CD4-positive, alpha-beta T cell (primary cell): ENCODE data around the gene ZNF79. TPM values are rescaled to one million over a fixed set of nuclear protein-coding genes. Genes with fewer than 3 reads are reported as not detected.
"Not testable (repeated sequence)": the region's sequence is repeated elsewhere in the genome, so short reads cannot be mapped to it uniquely, and the experiment has no call there.

ENCODE experiments used
- ATAC-seq: fragments of 200-7000 bp; cut with Tn5 transposase; one replicate; pipeline ENCODE4 v1.10.0; 2022; ENCODE audit warnings: mild to moderate bottlenecking; ENCODE audit not compliant: poor library complexity
- CTCF ChIA-PET: fragments of 350-600 bp; sonication (Branson Sonifier 250); formaldehyde crosslinking; loops from one replicate; lab custom pipeline; 2021; ENCODE audit warnings: antibody characterized with exemption, inconsistent platforms; lab: Charles Lee
- POLR2A ChIA-PET: fragments of 350-600 bp; sonication (Branson Sonifier 250); formaldehyde crosslinking; loops from one replicate; lab custom pipeline; 2021; ENCODE audit warnings: antibody characterized with exemption, inconsistent platforms; lab: Charles Lee
- DNase-seq, 14 experiments: peaks; one replicate each; pipeline ENCODE4 v3.0.0-alpha.2; 2013 to 2020; ENCODE audit warnings: mixed read lengths in 2 of 14
- H3K27ac ChIP-seq, 2 donors: one replicate each; pipeline versions ENCODE4 v1.5.1 to v1.7.0; 2013; ENCODE audit warnings: low read length in 2 of 2, low read depth in 1 of 2, mild to moderate bottlenecking in 1 of 2
- H3K27me3 ChIP-seq, 2 experiments: 1 replicate in 1 of 2; 2 replicates in 1 of 2; pipeline versions ENCODE4 v1.6.1 to v1.7.0; 2013; ENCODE audit warnings: low read length in 2 of 2, control low read depth in 1 of 2, mild to moderate bottlenecking in 1 of 2, moderate library complexity in 1 of 2; ENCODE audit not compliant: insufficient read depth in 2 of 2, control insufficient read depth in 1 of 2
- H3K36me3 ChIP-seq: one replicate; pipeline ENCODE4 v1.6.1; 2013; ENCODE audit warnings: low read length, control low read depth; ENCODE audit not compliant: insufficient read depth
- H3K4me1 ChIP-seq: one replicate; pipeline ENCODE4 v1.6.1; 2013; ENCODE audit warnings: low read length, control low read depth; ENCODE audit not compliant: insufficient read depth
- H3K4me3 ChIP-seq: one replicate; pipeline ENCODE4 v1.5.1; 2013; ENCODE audit warnings: mild to moderate bottlenecking, low read length, moderate library complexity
- H3K9me3 ChIP-seq, 2 experiments: 1 replicate in 1 of 2; 2 replicates in 1 of 2; pipeline versions ENCODE4 v1.6.1 to v1.7.0; 2013; ENCODE audit warnings: low read length in 2 of 2, mild to moderate bottlenecking in 2 of 2, control low read depth in 1 of 2, moderate library complexity in 1 of 2; ENCODE audit not compliant: control insufficient read depth in 1 of 2, insufficient read depth in 1 of 2
- H3K27ac Mint-ChIP-seq: one replicate; pipeline ENCODE4 v1.8.0; 2020; ENCODE audit warnings: mixed read lengths
- H3K27me3 Mint-ChIP-seq: one replicate; pipeline ENCODE4 v1.8.0; 2021; ENCODE audit warnings: mixed read lengths
- H3K36me3 Mint-ChIP-seq: one replicate; pipeline ENCODE4 v1.8.0; 2021; ENCODE audit warnings: low read depth, mixed read lengths
- H3K4me1 Mint-ChIP-seq: one replicate; pipeline ENCODE4 v1.8.0; 2021; ENCODE audit warnings: low read depth, mixed read lengths
- H3K4me3 Mint-ChIP-seq: one replicate; pipeline ENCODE4 v1.8.0; 2020; ENCODE audit warnings: mild to moderate bottlenecking, mixed read lengths
- H3K9me3 Mint-ChIP-seq: one replicate; pipeline ENCODE4 v1.8.0; 2020; ENCODE audit warnings: mixed read lengths
- intact Hi-C, 2 experiments: fragments of 100-400 bp; cut with DNase I in 1 of 2; cut with micrococcal nuclease in 1 of 2; formaldehyde crosslinking; loops; one replicate each; pipeline versions ENCODE4 v1.15.1 to v1.9.0; 2023 to 2025; cut with DNase I, micrococcal nuclease
- total RNA-seq, 174 experiments: library from RNA in 2 of 174; stranded (reverse) in 2 of 174; gene quantifications; one replicate each; pipeline ENCODE4 v1.2.3 and lab custom pipeline; 2021 to 2026
- TF ChIP-seq, protein P1 (sequence below): fragments of 200-600 bp; IDR thresholded peaks from one replicate; pipeline ENCODE4 v1.8.0; 2022; ENCODE audit warnings: antibody characterized with exemption, mild to moderate bottlenecking

Gene ZNF79
- total RNA-seq, 2 experiments from 2014 or later: 4.3 to 4.9 TPM

DNA sequence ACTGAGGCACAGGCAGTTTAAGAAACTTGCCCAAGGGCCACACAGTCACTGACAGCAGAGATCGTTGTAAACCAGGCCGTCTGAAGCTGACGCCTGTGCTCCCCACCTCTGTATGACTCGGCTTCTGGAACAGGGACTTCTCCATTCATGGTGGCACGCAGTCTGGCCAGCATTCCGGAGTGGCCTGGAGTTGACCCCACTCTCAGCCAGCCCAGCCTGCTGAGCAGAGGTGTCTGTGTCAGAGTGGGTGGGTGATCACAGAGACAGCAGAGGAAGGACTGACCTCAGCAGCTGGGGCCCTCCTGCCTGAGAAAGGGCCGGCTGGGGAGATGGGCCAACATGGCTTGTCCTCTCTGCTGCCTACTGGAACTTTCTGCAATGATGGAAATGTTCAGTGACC lies 39.7 kb downstream of the ZNF79 start:
- ChIA-PET CTCF (no interaction called here), POLR2A (no interaction called here)
- TF ChIP-seq, protein P1, sequence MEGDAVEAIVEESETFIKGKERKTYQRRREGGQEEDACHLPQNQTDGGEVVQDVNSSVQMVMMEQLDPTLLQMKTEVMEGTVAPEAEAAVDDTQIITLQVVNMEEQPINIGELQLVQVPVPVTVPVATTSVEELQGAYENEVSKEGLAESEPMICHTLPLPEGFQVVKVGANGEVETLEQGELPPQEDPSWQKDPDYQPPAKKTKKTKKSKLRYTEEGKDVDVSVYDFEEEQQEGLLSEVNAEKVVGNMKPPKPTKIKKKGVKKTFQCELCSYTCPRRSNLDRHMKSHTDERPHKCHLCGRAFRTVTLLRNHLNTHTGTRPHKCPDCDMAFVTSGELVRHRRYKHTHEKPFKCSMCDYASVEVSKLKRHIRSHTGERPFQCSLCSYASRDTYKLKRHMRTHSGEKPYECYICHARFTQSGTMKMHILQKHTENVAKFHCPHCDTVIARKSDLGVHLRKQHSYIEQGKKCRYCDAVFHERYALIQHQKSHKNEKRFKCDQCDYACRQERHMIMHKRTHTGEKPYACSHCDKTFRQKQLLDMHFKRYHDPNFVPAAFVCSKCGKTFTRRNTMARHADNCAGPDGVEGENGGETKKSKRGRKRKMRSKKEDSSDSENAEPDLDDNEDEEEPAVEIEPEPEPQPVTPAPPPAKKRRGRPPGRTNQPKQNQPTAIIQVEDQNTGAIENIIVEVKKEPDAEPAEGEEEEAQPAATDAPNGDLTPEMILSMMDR: no peak
- H3K4me3 Mint-ChIP-seq: no peak overlapping the region
- intact Hi-C loops: no loop called here
- Histone ChIP-seq H3K4me3 (no peak overlapping the region), H3K36me3 (peaks cover 48% of the 10 kb centered on the region), H3K4me1 (no peaks in the 10 kb centered on the region), H3K27me3 (no peaks in the 10 kb centered on the region), H3K27ac (no peak overlapping the region), H3K9me3 (no peaks in the 10 kb centered on the region)
- no peaks in the 10 kb centered on the region for H3K4me1 Mint-ChIP-seq
- no peak overlapping the region for H3K27ac Mint-ChIP-seq
- no peaks in the 10 kb centered on the region for H3K27me3 Mint-ChIP-seq
- ATAC-seq (no peak), DNase-seq (no peak)
- peaks cover 47% of the 10 kb centered on the region for H3K36me3 Mint-ChIP-seq
- H3K9me3 Mint-ChIP-seq: no peaks in the 10 kb centered on the region

DNA sequence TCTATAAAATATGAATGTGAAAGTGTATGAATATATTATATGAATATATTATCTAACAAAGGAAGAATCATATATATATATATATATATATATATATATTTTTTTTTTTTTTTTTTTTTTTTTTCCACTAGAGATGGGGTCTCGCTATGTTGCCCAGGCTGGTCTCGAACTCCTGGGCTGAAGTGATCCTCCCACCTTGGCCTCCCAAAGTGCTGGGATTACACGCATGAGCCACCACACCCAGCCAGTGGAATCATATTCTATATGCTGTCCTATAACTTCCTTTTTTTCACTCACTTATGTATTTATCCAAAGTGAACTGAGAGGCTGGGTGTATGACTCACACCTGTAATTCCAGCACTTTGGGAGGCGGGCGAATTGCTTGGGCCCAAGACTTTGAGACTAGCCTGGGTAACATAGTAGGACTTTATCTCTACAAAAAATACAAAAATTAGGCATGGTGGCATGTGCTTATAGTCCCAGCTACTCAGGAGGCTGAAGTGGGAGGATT lies 42.3 kb downstream of the ZNF79 start:
- H3K4me1 Mint-ChIP-seq, H3K9me3 Mint-ChIP-seq, H3K4me3 Mint-ChIP-seq, ATAC-seq, H3K27ac ChIP-seq, H3K27me3 ChIP-seq, H3K9me3 ChIP-seq, H3K4me1 ChIP-seq, intact Hi-C loops, H3K27ac Mint-ChIP-seq, H3K27me3 Mint-ChIP-seq, CTCF ChIA-PET, H3K4me3 ChIP-seq, DNase-seq: not testable (repeated sequence)
- POLR2A ChIA-PET: interaction anchor here (1.3 kb wide), 1 partner anchor 15 kb away, joined by 3 read pairs; the partner anchor contains the start of gene LRSAM1
- peaks cover 36% of the 10 kb centered on the region for H3K36me3 ChIP-seq
- peaks cover 47% of the 10 kb centered on the region for H3K36me3 Mint-ChIP-seq

DNA sequence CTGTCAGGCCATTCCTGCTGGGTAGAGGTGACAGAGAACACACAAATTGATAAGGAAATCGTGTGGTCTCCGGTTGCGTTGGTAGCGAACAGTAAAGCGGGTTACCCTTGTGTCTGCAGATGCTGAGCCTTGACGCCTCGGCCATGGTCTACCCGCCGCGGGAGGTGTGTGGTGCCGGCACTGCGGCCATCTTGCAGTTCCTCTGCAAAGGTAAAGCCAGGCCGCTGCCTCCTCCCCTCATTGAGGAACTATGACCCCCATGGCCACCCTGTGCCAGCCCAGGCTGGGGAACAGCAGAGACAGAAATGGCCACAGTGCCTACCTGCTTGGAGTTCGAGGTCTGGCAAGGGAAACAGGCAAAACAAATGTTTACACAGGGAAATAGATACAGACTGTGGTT lies 43.4 kb downstream of the ZNF79 start:
- H3K4me3 ChIP-seq: no peak overlapping the region
- no peak overlapping the region for H3K27ac ChIP-seq
- intact Hi-C loops: no loop called here
- H3K27me3 ChIP-seq: no peaks in the 10 kb centered on the region
- Mint-ChIP-seq H3K4me3 (no peak overlapping the region), H3K27me3 (no peaks in the 10 kb centered on the region), H3K36me3 (peaks cover 37% of the 10 kb centered on the region), H3K4me1 (no peaks in the 10 kb centered on the region), H3K9me3 (no peaks in the 10 kb centered on the region), H3K27ac (no peak overlapping the region)
- H3K4me1 ChIP-seq: no peaks in the 10 kb centered on the region
- ChIA-PET POLR2A (no interaction called here), CTCF (no interaction called here)
- DNase-seq (no peak), ATAC-seq (no peak)
- H3K9me3 ChIP-seq: no peaks in the 10 kb centered on the region
- H3K36me3 ChIP-seq: peaks cover 25% of the 10 kb centered on the region
- TF ChIP-seq, protein P1: no peak

DNA sequence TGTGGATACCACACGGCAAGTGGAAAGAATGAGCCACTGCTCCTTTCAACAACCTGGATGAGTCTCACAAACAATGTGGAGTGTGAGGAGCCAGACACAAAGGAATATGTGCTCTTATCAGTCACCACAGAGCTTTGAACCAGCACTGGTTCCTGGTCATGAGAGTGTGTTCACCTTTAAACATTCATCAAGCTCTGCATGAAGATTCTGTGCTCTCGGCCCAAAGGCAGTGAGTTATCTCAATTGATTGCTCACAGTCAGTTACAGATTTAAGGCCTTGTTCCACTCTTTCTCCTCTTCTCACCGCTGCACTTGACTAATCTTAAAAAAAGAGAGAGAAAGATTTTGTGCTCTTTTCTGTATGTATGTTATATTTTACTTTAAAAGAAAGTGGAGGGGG lies 46.5 kb downstream of the ZNF79 start:
- H3K27me3 Mint-ChIP-seq: no peaks in the 10 kb centered on the region
- Histone ChIP-seq H3K27me3 (no peaks in the 10 kb centered on the region), H3K36me3 (peaks cover 16% of the 10 kb centered on the region), H3K27ac (no peak overlapping the region), H3K9me3 (no peaks in the 10 kb centered on the region), H3K4me1 (no peaks in the 10 kb centered on the region), H3K4me3 (no peak overlapping the region)
- no peaks in the 10 kb centered on the region for H3K4me1 Mint-ChIP-seq
- H3K27ac Mint-ChIP-seq: no peak overlapping the region
- peaks cover 35% of the 10 kb centered on the region for H3K36me3 Mint-ChIP-seq
- ChIA-PET POLR2A (no interaction called here), CTCF (interaction anchor here (0.6 to 0.7 kb wide), 2 partner anchors 21 to 27 kb away, joined by 3 read pairs; no protein-coding TSS in a partner anchor)
- TF ChIP-seq, protein P1: no peak
- H3K4me3 Mint-ChIP-seq: no peak overlapping the region
- intact Hi-C loops: no loop called here
- no peak for ATAC-seq
- H3K9me3 Mint-ChIP-seq: no peaks in the 10 kb centered on the region
- DNase-seq: no peak
